SKM-1 treated with dmso at 0.1 percent for 144 hours (cell line): Measurements from ENCODE around the gene IL27RA.
A peak's percentile ranks its signal among the peaks of the same experiment; 100 is the strongest.

Experiments
- DNase-seq: peaks from one replicate; lab custom pipeline; 2025; ENCODE audit not compliant: unreplicated experiment; lab: John Stamatoyannopoulos, UW

Gene IL27RA

GRCh38 chr19:14056741-14057356 is 25.3 kb downstream of the IL27RA start:
- DNase-seq, result no peak

GRCh38 chr19:14058182-14059092 is 26.9 kb downstream of the IL27RA start:
- DNase-seq, result no peak

DNA sequence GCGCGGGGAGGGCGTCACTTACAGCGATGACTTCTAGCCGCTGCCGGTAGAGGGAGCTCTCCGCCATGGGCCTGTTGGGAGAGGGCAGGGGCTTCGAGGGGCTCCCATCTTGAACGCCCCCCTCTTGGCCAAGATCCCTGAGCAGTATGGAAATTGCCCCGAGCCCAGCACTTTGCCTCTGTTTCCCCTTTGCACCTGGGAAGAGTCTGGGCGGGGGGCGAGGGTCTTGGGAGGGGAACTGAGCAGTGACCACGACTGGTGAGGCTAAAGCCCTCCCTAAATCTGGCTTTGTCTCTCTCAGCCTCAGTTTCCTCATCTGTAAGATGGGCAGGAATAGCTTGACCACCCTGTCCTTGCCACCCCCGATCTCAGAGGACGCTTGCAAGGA is 27.5 kb downstream of the IL27RA start:
- DNase-seq, result peak; percentile 9

GRCh38 chr19:14059652-14060155 is 28.1 kb downstream of the IL27RA start:
- no peak for DNase-seq

DNA sequence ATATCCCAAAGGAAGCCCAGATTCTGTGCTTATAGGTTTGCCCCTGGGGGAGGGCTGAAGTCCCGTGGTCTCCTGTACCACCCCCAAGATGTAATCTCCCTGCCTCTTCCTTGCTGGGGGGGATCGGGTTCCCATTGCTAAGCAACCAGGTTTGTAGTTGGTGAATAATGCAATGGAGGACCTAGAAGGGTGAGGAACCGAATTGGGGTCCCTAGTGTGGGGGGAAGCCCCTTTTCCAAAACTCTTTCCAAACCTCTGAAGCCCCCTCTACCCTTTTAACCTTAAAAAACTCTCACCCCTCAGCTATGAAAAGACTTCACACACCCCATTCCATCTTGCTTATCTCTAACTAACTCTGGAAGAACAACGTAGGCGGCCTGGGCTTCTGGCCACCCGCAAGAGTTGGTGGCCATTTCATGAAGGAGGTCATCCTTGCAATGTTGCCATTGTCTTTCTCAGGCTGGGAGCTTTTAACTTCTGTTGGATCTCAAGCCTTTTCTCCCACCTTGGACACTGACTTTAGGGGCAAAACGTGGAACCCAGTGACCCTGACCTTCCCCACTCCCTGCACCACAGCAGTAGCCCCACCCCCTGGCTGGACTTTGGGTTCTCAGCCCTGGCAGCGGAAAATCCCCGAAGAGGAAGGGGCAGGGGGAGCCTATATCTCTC is 29.7 kb downstream of the IL27RA start:
- DNase-seq, result no peak

DNA sequence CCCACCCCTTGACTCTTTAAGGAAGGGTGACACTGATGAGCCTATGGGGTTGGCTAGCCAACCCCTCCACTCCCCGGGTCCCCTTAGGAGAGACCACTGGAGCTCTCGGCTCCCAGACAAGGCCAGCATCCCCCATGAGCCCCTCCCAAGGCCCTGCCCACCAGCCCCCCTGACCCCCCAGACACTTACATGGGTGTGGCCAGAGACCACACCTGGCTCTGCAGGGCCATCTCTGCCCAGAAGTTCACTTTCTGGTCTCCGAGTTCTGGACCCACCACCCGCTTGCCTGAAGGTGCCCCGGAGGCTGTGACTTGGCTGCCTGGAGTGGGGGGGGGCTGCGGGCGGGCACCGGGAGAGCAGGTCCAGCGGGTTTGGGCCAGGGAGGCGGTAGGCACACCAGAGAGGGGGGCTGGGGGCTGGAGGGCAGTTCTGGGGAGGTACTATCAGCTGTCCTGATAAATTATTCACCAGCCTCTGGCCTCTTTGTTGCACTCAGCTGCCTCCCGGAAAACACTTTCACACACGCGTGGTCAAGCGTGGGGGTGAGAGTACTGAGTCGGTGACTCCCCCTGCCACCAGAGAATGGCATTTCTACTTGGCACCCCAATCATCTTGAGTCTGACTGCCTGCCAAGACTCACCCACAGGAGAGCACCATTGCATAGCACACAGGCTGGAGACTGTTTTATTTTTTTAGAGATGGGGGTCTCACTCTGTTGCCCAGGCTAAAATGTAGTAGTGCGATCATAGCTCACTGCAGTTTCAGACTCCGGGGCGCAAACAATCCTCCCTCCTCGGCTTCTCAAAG is 30.4 kb downstream of the IL27RA start, which contains the start of gene PALM3:
Gene PALM3 (minus strand): TSS at position 326 of the 807 bp plus-strand sequence. CDS start 96 bp downstream, at position 230.
- DNase-seq, result no peak

DNA sequence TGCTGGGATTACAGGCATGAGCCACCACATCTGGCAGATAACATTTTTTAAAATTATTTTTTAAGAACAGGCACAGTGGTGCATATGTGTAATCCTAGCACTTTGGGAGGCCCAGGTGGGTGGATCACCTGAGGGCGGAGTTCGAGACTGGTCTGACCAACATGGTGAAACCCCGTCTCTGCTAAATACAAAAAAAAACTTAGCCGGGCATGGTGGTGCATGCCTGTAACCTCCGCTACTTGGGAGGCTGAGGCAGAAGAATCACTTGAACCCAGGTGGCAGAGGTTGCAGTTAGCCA is 30.9 kb downstream of the IL27RA start:
- no peak for DNase-seq

- no peak for DNase-seq
Measured at GRCh38 chr19:14063105-14063504, 31.5 kb downstream of the IL27RA start.

DNA sequence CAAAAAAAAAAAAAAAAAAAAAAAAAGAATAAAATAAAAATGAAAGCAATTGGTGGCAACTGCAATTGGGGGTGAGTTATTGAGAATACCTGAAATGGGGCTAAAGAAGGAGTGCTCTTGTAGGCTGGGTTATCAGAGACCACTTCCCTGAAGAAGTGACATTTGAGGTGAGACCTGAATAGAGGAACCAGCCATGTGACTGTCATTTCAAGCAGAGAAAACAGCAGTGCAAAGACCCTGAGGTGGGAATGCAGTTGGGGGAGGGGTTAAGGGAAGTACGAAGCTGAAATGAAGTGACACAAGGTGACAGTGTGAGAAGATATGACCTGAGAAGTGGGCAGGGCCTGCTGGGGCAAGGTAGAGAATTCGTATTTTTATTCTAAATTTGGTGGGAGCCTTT is 34.6 kb downstream of the IL27RA start:
- no peak for DNase-seq

DNA sequence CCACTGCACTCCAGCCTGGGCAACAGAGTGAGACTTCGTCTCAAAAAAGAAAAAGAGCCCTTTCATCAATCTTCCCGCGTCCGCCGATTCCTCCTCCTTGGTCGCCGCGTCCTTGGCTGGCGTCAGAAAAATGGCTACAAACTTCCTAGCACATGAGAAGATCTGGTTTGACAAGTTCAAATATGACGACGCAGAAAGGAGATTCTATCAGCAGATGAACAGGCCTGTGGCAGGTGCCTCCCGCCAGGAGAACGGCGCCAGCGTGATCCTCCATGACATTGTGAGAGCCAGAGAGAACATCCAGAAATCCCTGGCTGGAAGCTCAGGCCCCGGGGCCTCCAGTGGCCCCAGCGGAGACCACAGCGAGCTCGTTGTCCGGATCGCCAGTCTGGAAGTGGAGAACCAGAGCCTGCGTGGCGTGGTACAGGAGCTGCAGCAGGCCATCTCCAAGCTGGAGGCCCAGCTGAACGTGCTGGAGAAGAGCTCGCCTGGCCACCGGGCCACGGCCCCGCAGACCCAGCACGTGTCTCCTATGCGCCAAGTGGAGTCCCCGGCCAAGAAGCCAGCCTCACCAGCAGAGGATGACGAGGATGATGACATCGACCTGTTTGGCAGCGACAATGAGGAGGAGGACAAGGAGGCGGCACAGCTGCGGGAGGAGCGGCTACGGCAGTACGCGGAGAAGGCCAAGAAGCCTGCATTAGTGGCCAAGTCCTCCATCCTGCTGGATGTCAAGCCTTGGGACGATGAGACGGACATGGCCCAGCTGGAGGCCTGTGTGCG is 38.9 kb downstream of the IL27RA start:
- DNase-seq, result no peak

DNA sequence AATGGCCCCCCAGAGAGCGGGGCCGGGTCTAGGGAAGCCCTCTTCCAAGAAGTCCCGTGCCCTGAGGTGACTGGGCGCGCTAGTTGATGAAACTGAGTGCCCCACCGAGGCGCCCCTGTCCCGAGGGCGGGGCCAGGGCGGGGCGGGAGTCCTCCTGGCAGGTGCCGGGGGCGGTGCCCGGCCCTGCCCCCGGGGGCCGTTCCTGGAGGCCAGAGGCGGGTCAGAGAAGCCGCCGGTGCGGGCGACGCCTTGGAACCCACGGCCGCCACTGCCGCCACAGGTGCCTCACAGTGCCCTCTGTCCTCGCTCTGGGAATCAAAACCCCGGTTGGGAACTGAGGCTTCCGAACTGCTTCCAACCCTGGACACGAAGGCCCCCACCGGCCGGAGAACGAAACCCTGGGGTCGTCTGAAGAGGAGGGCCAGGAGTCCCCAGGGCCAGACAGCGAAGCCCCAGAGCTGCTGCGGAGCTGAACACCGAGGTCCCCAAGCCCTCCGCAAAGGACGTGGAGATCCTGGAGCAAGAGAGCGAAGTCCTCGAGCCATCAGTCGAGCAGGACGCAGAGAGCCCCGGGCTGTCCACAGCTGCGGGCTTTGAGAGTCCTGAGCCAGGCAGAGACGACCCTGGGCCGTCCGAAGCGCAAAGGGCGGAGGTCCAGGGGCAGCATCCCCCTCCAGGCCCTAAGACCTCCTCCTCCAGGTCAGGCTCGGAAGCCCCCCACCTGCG is 41.1 kb downstream of the IL27RA start, which contains the start of gene MISP3:
Gene MISP3 (plus strand): TSS at position 252 of the 726 bp plus-strand sequence. CDS start 524 bp downstream, outside the sequence.
- no peak for DNase-seq

DNA sequence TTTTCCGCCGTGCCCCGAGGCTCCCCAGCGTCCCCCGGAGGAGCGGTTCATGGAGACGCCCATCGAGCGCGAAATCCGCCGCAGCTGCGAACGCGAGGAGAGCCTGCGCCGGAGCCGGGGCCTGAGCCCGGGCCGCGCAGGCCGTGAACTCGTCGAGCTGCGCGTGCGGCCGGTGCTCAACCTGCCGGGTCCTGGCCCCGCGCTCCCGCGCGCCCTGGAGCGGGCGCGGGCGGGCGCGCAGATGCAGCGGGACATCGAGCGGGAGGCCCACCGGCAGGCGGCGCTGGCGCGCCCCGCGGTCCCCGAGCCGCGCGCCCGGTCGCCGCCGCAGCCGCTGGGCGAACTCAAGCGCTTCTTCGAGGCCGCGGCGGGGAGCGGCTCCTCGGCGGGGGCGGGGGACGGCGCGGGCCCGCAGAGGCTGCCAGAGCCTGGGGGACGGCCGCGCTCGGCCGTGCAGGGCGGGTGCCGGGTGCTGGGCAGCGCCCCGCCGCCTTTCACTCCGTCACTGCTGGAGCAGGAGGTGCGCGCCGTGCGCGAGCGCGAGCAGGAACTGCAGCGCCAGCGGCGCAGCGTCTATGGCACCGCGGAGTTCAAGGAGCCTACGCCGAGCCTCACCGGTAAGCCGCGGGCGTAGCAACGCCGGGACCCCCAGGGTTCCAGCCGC is 41.8 kb downstream of the IL27RA start:
- DNase-seq, result peak; percentile 80

DNA sequence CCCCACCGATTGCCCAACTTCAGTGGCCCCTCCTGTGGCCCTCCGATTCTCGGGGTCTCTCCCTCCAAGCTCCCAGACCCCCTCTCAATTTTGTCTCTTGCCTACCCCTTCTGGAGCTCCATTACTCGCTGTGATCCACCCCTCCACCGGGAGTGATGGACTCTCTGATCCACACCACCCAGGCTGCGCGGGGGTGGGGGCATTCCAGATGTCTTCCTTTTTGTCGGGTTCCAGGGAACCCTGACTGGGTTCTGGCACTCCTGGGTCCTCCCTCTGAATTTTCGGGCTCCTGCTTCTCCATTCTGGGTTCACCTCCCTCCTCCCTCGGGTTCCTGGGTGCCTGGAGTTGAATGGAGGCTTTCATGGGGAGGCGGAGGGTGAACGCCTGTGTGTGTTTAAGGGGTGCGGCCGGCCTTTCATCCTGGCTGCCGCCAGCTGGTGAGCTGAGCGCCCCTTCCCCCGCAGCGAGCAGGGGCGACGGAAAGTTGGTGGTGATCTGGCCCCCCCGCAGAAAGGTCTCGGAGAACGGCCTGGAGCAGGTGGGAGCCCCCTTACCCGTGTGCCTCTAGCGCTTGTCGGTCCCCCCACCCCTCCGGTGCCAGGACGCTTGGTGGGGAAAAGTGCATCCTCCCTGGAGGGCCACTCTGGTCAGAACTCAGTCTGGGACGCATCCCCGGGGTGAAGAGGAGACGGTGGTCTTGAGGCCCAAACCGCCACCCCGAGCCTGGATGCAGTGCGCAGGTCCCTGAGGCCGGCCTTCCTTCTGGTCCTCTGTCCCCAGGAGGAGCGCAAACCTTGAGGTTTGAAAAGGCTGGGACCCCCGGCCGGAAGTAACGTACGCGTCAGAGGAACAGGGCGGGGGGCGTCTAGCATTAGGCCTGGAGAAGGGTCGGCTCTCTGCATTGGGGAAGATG is 42.6 kb downstream of the IL27RA start:
- DNase-seq, result no peak

DNA sequence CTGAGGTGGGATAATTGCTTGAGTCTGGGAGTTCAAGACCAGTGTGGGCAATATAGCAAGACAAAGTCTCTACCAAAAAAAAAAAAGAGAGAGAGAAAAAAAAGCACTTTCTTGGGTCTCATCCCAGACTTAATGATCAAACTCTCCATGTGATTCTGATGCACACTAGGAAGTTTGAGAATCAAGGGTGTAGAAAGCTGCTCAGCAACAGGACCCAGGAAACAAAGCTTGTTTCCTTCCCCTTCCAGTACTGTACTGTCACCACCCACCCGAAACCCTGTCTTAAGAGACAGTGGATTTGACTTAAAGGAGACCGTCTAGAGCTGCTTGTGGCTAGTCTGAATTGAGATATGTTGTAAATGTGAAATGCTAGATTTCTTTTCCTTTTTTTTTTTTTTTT is 46.8 kb downstream of the IL27RA start:
- DNase-seq, result no peak

DNA sequence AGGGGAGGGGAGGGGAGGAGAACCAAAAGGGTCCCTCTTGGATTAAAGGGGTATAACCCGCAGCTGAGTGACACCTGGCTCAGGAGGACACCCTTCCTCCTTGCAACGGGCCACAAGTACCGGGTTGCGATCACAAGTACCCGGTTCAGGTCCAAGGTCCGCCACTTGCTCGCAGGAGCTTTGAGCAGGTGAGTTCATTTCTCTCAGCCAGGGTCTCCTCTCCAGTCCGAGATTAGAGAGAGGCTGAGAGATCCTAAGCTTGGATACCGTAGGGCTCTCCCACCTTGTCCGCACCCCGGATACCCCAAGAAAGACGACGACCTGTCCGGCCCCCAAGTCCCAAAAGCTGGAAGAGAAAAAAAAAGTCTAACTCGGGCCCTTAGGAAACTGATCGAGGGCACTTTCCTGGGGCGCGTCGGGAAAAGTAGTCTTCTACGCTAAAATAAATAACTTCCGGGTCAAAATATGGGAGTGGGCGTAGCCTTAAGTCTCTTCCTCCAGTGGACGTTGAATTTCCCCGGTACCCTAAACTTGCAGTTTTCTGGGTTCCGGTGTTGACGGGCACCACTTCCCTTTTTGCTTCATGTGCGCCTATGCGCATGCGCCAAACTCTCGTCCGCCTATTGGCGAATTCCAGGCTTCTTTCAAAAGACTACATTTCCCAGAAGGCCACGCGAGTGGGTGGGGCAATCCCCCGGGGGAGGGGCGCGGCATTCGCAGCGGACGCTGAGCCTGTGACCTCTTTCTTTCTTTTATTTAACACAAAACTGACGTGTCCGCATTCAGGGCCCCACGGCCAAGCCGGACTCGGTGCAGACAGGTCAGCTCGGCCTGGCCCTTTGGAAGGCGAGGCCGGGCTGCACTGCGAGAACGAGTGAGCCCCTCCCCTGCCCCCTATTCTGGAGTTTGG is 49.6 kb downstream of the IL27RA start:
- peak; percentile 99 for DNase-seq

GRCh38 chr19:14081797-14082674 is 50.5 kb downstream of the IL27RA start:
- no peak for DNase-seq
